ENCODE measurements around the gene TRIP4. TPM values are rescaled to one million over a fixed set of nuclear protein-coding genes. Genes with fewer than 3 reads are reported as not detected.
"Not testable (repeated sequence)": the region's sequence is repeated elsewhere in the genome, so short reads cannot be mapped to it uniquely, and the experiment has no call there.

Gene TRIP4
- total RNA-seq, 1 experiment from 2014 or later, result 6.0 TPM

GRCh38 chr15:64361259-64361658 is 26.4 kb upstream of the TRIP4 start:
- ATAC-seq (no peak), DNase-seq (peak; percentile 18)
- Histone ChIP-seq H3K4me2 (ENCODE audit: low read length) (no peak overlapping the region), H3F3A (ENCODE audit: low read length, unreplicated experiment) (no peaks in the 10 kb centered on the region), H3K36me3 (ENCODE audit: low read depth, low read length) (peaks cover 3% of the 10 kb centered on the region; the same call in 1 of the 2 replicates), H4K20me1 (ENCODE audit: low read length) (no peaks in the 10 kb centered on the region), H3K27ac (ENCODE audit: low read length) (no peak overlapping the region), H3K9me3 (ENCODE audit: low read length) (no peaks in the 10 kb centered on the region), H3K4me1 (ENCODE audit: insufficient read depth, low read length) (no peaks in the 10 kb centered on the region; the same call in 1 of the 2 replicates), H3K9ac (ENCODE audit: low read length) (no peak overlapping the region), H2AFZ (ENCODE audit: low read length) (no peak overlapping the region), H3K9me2 (replicated peaks; ENCODE audit: low read length) (no peaks in the 10 kb centered on the region), H3K79me2 (ENCODE audit: low read length) (no peaks in the 10 kb centered on the region), H3K27me3 (ENCODE audit: low read length) (no peaks in the 10 kb centered on the region), H3K4me3 (ENCODE audit: low read length) (no peak overlapping the region)
- intact Hi-C loops (cut with micrococcal nuclease), result no loop called here
- TF ChIP-seq EZH2 (IDR thresholded peaks at IDR 0.05; ENCODE audit: low read length, unreplicated experiment) (no peak), CTCF (conservative IDR thresholded peaks at IDR 0.05; ENCODE audit: low read depth, low read length) (no peak), EZH2phosphoT487 (IDR thresholded peaks at IDR 0.05; ENCODE audit: borderline replicate concordance, low read length) (no peak)
- CTCF ChIA-PET, result no interaction called here
- BruUV-seq (replicated peaks), result no TSS peak
- POLR2A ChIA-PET (ENCODE audit: unreplicated experiment), result interaction anchor here (0.6 kb wide), 1 partner anchor 96 kb away, joined by 4 read pairs; no protein-coding TSS in a partner anchor

- ATAC-seq (no peak), DNase-seq (no peak)
- H4K20me1 ChIP-seq (ENCODE audit: low read length), result no peaks in the 10 kb centered on the region
- H3K79me2 ChIP-seq (ENCODE audit: low read length), result no peaks in the 10 kb centered on the region
- intact Hi-C loops (cut with micrococcal nuclease), result no loop called here
- no peaks in the 10 kb centered on the region for H3F3A ChIP-seq (ENCODE audit: low read length, unreplicated experiment)
- CTCF ChIA-PET, result interaction anchor here (0.7 kb wide), 1 partner anchor 154 kb away, joined by 3 read pairs; no protein-coding TSS in a partner anchor
- no peak overlapping the region for H3K9ac ChIP-seq (ENCODE audit: low read length)
- H3K9me3 ChIP-seq (ENCODE audit: low read length), result no peaks in the 10 kb centered on the region
- no peak overlapping the region for H3K4me2 ChIP-seq (ENCODE audit: low read length)
- H2AFZ ChIP-seq (ENCODE audit: low read length), result no peak overlapping the region
- TF ChIP-seq EZH2phosphoT487 (IDR thresholded peaks at IDR 0.05; ENCODE audit: borderline replicate concordance, low read length), result no peak
- no peak for TF ChIP-seq EZH2 (IDR thresholded peaks at IDR 0.05; ENCODE audit: low read length, unreplicated experiment)
- TF ChIP-seq CTCF (conservative IDR thresholded peaks at IDR 0.05; ENCODE audit: low read depth, low read length), result no peak
- POLR2A ChIA-PET (ENCODE audit: unreplicated experiment), result no interaction called here
- no peaks in the 10 kb centered on the region for H3K9me2 ChIP-seq (replicated peaks; ENCODE audit: low read length)
- no peaks in the 10 kb centered on the region for H3K4me1 ChIP-seq (ENCODE audit: insufficient read depth, low read length)
- peaks cover 8% of the 10 kb centered on the region; the same call in 1 of the 2 replicates for H3K36me3 ChIP-seq (ENCODE audit: low read depth, low read length)
- no peaks in the 10 kb centered on the region for H3K27me3 ChIP-seq (ENCODE audit: low read length)
- no peak overlapping the region for H3K27ac ChIP-seq (ENCODE audit: low read length)
- no TSS peak for BruUV-seq (replicated peaks)
- H3K4me3 ChIP-seq (ENCODE audit: low read length), result no peak overlapping the region
Observed at GRCh38 chr15:64369078-64369607, 18.5 kb upstream of the TRIP4 start.

GRCh38 chr15:64371383-64371782 is 16.3 kb upstream of the TRIP4 start:
- H3K4me2 ChIP-seq (ENCODE audit: low read length); H3K9me3 ChIP-seq (ENCODE audit: low read length); POLR2A ChIA-PET (ENCODE audit: unreplicated experiment); ATAC-seq; H3F3A ChIP-seq (ENCODE audit: low read length, unreplicated experiment); H3K9ac ChIP-seq (ENCODE audit: low read length); H3K4me1 ChIP-seq (ENCODE audit: insufficient read depth, low read length); H4K20me1 ChIP-seq (ENCODE audit: low read length); H3K9me2 ChIP-seq (replicated peaks; ENCODE audit: low read length); CTCF ChIA-PET; H3K79me2 ChIP-seq (ENCODE audit: low read length); BruUV-seq (replicated peaks); H3K4me3 ChIP-seq (ENCODE audit: low read length); H3K36me3 ChIP-seq (ENCODE audit: low read depth, low read length); H2AFZ ChIP-seq (ENCODE audit: low read length); H3K27ac ChIP-seq (ENCODE audit: low read length); intact Hi-C loops (cut with micrococcal nuclease); DNase-seq; H3K27me3 ChIP-seq (ENCODE audit: low read length): not testable (repeated sequence)
